Central memory CD4-positive, alpha-beta T cell (primary cell): ENCODE data around the gene WTIP.

Experiments used
- DNase-seq: peaks from one replicate; pipeline ENCODE4 v3.0.0; 2022

WTIP gene

DNA sequence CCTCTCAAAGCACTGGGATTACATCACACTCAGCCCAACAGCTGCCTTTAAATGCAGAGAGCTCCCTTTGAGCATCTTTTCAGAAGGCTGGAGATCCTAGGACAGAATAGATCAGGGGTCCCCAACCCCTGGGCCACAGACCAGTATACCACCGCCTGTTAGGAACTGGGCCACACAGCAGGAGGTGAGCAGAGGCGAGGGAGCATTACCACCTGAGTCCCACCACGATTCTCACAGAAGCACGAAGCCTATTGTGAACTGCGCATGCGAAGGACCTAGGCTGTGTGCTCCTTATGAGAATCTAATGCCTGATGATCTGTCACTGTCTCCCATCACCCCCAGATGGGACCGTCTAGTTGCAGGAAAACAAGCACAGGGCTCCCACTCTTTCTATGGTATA, 2.2 kb upstream of the WTIP start:
- no peak for DNase-seq

GRCh38 chr19:34480491-34480890, 1.1 kb upstream of the WTIP start:
- no peak for DNase-seq

GRCh38 chr19:34481861-34482379, 362 bp downstream of the WTIP start:
- no peak for DNase-seq

GRCh38 chr19:34482380-34483250, 1.1 kb downstream of the WTIP start:
- no peak for DNase-seq

DNA sequence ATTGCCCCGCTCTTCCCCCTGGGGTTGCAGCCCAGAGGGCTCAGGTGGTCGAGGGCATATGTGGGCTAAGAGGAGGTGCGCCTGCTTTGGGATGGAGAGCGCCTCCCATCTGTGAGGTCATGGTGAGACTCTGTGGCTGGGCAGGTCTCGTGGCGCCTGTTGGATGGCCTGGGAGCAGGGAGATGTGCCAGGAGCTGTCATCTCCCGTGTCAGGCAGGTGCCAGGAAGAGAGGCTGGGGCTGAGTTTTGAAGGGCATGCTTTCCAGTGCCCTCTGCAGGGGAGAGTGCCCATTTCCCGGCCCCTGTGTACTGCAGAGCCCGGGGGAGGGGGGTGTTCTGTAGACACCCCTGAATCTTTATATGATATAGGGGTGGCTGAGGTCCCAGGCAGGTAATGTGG, 2.8 kb downstream of the WTIP start:
- no peak for DNase-seq

GRCh38 chr19:34485831-34486230, 4.3 kb downstream of the WTIP start:
- DNase-seq: no peak

GRCh38 chr19:34487651-34488051, 6.1 kb downstream of the WTIP start:
- DNase-seq: no peak

- no peak for DNase-seq
These were observed 7.6 kb downstream of the WTIP start for GRCh38 chr19:34489175-34489574.

GRCh38 chr19:34490141-34490766, 8.7 kb downstream of the WTIP start:
- no peak for DNase-seq

DNA sequence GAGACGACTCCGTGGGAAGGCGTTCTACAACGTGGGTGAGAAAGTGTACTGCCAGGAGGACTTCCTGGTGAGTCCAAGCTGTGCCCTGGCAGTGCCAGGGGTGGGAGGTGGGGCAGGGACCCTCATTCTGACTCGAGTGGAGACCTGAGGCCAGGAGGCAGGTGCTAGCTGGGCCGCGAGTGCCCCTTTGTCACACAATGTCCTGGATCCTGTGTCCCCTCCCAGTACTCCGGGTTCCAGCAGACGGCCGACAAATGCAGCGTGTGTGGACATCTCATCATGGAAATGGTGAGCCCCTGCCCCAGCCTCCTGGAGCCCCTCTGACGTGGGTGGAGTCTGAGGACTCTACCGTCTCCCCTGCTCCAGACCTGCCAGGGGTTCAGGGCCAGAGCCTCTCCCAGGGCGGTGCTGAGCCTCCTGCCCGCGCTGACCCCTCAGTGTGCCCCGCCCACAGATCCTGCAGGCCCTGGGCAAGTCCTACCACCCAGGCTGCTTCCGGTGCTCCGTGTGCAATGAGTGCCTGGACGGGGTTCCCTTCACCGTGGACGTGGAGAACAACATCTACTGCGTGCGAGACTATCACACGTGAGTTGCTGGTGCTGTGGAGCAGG, 11.6 kb downstream of the WTIP start:
- no peak for DNase-seq

GRCh38 chr19:34493649-34494044, 12.1 kb downstream of the WTIP start:
- DNase-seq: no peak

- no peak for DNase-seq
These were observed 13.0 kb downstream of the WTIP start for GRCh38 chr19:34494601-34495000.

- DNase-seq: no peak
These were observed 13.9 kb downstream of the WTIP start for GRCh38 chr19:34495416-34495815.

- no peak for DNase-seq
These were observed 15.7 kb downstream of the WTIP start for GRCh38 chr19:34497112-34497805.

DNA sequence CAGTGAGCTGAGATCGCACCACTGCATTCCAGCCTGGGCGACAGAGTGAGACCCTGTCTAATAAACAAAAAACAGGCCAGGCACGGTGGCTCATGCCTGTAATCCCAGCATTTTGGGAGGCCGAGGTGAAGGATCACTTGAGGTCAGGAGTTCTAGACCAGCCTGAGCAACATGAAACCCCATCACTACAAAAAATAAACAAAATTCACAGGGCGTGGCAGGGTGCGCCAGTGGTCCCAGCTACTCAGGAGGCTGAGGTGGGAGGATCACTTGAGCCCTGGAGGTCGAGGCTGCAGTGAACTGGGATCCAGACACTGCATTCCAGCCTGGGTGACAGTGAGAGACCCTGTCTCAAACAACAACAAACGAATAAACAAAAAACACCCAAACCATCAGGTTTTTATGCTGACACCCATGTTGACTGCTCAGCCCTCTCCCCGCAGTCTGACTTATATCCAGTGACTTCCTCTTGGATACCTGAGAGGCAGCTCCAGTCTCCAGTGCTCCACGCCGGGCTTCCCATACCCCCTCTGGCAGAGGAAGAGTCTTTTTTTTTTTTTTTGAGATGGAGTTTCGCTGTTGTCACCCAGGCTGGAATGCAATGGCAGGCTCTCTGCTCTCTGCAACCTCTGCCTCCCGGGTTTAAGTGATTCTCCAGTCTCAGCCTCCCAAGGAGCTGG, 17.7 kb downstream of the WTIP start:
- no peak for DNase-seq

- no peak for DNase-seq
These were observed 19.1 kb downstream of the WTIP start for GRCh38 chr19:34500656-34501120.

- DNase-seq: peak; percentile 70
These were observed 20.1 kb downstream of the WTIP start for GRCh38 chr19:34501339-34502320.

DNA sequence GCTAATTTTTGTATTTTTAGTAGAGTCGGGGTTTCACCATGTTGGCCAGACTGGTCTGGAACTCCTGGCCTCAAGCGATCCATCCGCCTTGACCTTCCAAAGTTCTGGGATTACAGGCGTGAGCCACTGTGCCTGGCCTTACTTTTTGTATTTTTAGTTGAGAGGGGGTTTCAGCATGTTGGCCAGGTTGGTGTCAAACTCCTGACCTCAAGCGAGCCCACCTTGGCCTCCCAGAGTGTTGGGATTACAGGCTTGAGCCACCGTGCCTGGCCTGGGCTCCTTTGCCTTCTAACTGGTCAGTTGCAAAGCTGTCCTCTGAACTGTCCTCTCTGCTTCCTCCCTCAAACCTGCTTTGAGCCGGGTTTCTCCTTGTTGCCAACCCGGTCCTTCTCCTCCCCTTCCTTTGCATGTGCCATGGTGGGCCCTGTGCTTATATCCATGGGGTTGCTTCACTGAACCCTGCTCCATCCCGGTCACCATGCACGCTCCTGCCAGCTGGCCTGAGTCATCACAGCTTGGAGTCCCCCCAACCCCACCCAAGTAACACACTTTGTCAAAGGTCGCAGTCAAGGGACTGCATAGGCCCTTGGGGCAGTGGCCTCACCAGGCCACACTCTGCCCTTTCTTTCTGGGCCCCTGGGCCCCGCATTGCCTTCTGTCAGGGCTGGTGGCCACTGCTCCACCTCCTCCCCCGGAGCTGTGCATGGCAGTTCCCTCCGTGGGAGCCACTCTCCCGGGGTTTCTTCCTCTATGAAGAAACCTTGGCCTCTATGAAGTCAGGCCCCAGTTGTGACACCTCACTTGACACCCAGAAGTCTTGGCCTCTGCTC, 21.2 kb downstream of the WTIP start:
- no peak for DNase-seq

- DNase-seq: no peak
These were observed 22.1 kb downstream of the WTIP start for GRCh38 chr19:34503531-34504272.
